ENCODE measurements around the gene ZFP69B. TPM values are rescaled to one million over a fixed set of nuclear protein-coding genes. Genes with fewer than 3 reads are reported as not detected.

ZFP69B gene
- total RNA-seq, 2 experiments from 2014 or later, result 3.5 to 4.1 TPM

DNA sequence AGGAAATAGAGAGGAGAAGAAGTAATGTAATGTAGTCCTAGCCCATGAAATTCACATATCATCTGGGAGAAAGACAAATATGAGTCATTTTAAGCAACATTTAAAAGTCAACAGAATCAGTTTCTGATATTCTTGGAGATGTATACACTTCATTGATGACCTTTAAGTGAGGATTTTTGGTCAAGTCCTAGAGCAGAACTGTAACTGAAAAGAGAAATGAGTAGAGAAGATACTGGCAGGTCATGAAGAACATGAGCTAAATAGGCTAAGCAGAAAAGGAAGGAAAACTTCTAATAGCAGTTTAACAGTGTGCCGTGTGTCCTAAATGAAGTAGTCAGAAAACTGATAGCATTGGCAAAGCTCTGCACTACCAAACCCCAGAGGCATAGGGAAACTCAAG, 4.6 kb downstream of the ZFP69B start:
- DNase-seq, result no peak
- peaks cover 70% of the 10 kb centered on the region for H3K9me3 Mint-ChIP-seq
- H3K4me3 Mint-ChIP-seq, result no peak overlapping the region
- ATAC-seq, result no peak
- peaks cover 32% of the 10 kb centered on the region for H3K4me1 Mint-ChIP-seq (ENCODE audit: low read depth)
- TF ChIP-seq, protein P1, sequence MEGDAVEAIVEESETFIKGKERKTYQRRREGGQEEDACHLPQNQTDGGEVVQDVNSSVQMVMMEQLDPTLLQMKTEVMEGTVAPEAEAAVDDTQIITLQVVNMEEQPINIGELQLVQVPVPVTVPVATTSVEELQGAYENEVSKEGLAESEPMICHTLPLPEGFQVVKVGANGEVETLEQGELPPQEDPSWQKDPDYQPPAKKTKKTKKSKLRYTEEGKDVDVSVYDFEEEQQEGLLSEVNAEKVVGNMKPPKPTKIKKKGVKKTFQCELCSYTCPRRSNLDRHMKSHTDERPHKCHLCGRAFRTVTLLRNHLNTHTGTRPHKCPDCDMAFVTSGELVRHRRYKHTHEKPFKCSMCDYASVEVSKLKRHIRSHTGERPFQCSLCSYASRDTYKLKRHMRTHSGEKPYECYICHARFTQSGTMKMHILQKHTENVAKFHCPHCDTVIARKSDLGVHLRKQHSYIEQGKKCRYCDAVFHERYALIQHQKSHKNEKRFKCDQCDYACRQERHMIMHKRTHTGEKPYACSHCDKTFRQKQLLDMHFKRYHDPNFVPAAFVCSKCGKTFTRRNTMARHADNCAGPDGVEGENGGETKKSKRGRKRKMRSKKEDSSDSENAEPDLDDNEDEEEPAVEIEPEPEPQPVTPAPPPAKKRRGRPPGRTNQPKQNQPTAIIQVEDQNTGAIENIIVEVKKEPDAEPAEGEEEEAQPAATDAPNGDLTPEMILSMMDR (IDR thresholded peaks at IDR 0.05), result no peak
- H3K27me3 Mint-ChIP-seq, result no peaks in the 10 kb centered on the region
- H3K36me3 Mint-ChIP-seq (ENCODE audit: low read depth), result peaks cover 85% of the 10 kb centered on the region
- H3K27ac Mint-ChIP-seq, result peak overlapping the region; percentile 49
- POLR2A ChIA-PET, result interaction anchor here (0.8 to 1.6 kb wide), 3 partner anchors 23 to 77 kb away, joined by 3 to 4 read pairs (median 4); partner anchors contain the start of genes EXO5 and ZNF684
- CTCF ChIA-PET, result no interaction called here
- intact Hi-C loops (cut with micrococcal nuclease), result loop anchor here (10.0 kb wide), 1 partner anchor 50 kb away; the partner anchor contains the start of gene EXO5

DNA sequence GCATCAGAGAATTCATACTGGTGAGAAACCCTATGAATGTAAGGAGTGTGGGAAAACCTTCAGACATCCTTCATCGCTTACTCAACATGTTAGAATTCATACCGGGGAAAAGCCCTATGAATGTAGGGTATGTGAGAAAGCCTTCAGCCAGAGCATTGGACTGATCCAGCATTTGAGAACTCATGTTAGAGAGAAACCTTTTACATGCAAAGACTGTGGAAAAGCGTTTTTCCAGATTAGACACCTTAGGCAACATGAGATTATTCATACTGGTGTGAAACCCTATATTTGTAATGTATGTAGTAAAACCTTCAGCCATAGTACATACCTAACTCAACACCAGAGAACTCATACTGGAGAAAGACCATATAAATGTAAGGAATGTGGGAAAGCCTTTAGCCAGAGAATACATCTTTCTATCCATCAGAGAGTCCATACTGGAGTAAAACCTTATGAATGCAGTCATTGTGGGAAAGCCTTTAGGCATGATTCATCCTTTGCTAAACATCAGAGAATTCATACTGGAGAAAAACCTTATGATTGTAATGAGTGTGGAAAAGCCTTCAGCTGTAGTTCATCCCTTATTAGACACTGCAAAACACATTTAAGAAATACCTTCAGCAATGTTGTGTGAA, 12.8 kb downstream of the ZFP69B start:
- H3K4me1 Mint-ChIP-seq (ENCODE audit: low read depth), result no peaks in the 10 kb centered on the region
- no peak overlapping the region for H3K4me3 Mint-ChIP-seq
- no peak overlapping the region for H3K27ac Mint-ChIP-seq
- CTCF ChIA-PET, result no interaction called here
- DNase-seq (no peak), ATAC-seq (no peak)
- H3K27me3 Mint-ChIP-seq, result no peaks in the 10 kb centered on the region
- intact Hi-C loops (cut with micrococcal nuclease), result no loop called here
- H3K9me3 Mint-ChIP-seq, result peaks cover 68% of the 10 kb centered on the region
- TF ChIP-seq, protein P1 (IDR thresholded peaks at IDR 0.05), result no peak
- POLR2A ChIA-PET, result interaction anchor here (0.7 kb wide), 1 partner anchor 32 kb away, joined by 3 read pairs; no protein-coding TSS in a partner anchor
- peaks cover 79% of the 10 kb centered on the region for H3K36me3 Mint-ChIP-seq (ENCODE audit: low read depth)

- no peak overlapping the region for H3K27ac Mint-ChIP-seq
- intact Hi-C loops (cut with micrococcal nuclease), result no loop called here
- no peak for DNase-seq
- CTCF ChIA-PET, result no interaction called here
- H3K27me3 Mint-ChIP-seq, result no peaks in the 10 kb centered on the region
- peaks cover 50% of the 10 kb centered on the region for H3K36me3 Mint-ChIP-seq (ENCODE audit: low read depth)
- no peak overlapping the region for H3K4me3 Mint-ChIP-seq
- H3K9me3 Mint-ChIP-seq, result peaks cover 69% of the 10 kb centered on the region
- no peak for ATAC-seq
- TF ChIP-seq, protein P1 (IDR thresholded peaks at IDR 0.05), result no peak
- POLR2A ChIA-PET, result interaction anchor here (1.2 kb wide), 1 partner anchor 19 kb away, joined by 4 read pairs; the partner anchor contains the start of gene ZFP69B
- H3K4me1 Mint-ChIP-seq (ENCODE audit: low read depth), result no peaks in the 10 kb centered on the region
These were observed 19.1 kb downstream of the ZFP69B start for GRCh38 chr1:40469327-40469726.

- DNase-seq (no peak), ATAC-seq (no peak)
- Mint-ChIP-seq H3K36me3 (ENCODE audit: low read depth) (peaks cover 34% of the 10 kb centered on the region), H3K4me1 (ENCODE audit: low read depth) (peaks cover 21% of the 10 kb centered on the region), H3K27ac (no peak overlapping the region), H3K27me3 (no peaks in the 10 kb centered on the region), H3K9me3 (peaks cover 45% of the 10 kb centered on the region), H3K4me3 (no peak overlapping the region)
- ChIA-PET CTCF (interaction anchor here (0.6 to 1.2 kb wide), 3 partner anchors 25 to 322 kb away, joined by 3 to 4 read pairs (median 3); partner anchors contain the start of gene ZFP69B), POLR2A (interaction anchor here (1.8 kb wide), 1 partner anchor 9 kb away, joined by 6 read pairs; no protein-coding TSS in a partner anchor)
- intact Hi-C loops (cut with micrococcal nuclease), result no loop called here
- TF ChIP-seq, protein P1 (IDR thresholded peaks at IDR 0.05), result no peak
These were observed 25.0 kb downstream of the ZFP69B start for GRCh38 chr1:40475268-40475667.

Measured in activated CD8-positive, alpha-beta T cell treated with anti-CD3 and anti-CD28 coated beads for 36 hours (primary cell).